ENCODE measurements around the gene TMEM8B.

The TMEM8B gene

DNA sequence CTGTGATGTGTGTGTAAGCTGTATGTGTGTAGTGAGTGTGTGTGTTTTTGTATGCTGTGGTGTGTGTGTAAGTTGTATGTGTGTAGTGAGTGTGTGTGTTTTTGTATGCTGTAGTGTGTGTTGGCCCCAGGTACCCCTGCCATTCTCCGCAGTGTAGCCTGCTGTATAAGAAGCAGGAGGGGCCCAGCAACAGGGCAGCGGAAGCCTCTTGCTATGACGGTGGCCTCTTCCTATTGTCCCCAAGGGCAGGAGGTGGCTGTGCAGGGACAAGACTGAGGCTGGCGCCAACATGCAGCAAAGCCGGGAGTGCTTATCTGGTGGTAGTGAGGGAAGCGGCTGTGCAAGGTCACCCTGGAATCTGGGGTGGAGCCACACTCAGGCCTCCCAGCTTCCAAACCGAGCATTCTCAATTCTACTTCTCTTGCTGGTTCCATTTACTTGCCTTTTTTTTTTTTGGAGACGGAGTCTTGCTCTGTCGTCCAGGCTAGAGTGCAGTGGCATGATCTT lies 85.3 kb downstream of the TMEM8B start:
- CTCF ChIA-PET = interaction anchor here (1.1 kb wide), 1 partner anchor 9 kb away, joined by 3 read pairs; no protein-coding TSS in a partner anchor
- DNase-seq (ENCODE audit: extremely low spot score) = no peak
- POLR2A ChIA-PET = no interaction called here
- TF ChIP-seq, protein P1, sequence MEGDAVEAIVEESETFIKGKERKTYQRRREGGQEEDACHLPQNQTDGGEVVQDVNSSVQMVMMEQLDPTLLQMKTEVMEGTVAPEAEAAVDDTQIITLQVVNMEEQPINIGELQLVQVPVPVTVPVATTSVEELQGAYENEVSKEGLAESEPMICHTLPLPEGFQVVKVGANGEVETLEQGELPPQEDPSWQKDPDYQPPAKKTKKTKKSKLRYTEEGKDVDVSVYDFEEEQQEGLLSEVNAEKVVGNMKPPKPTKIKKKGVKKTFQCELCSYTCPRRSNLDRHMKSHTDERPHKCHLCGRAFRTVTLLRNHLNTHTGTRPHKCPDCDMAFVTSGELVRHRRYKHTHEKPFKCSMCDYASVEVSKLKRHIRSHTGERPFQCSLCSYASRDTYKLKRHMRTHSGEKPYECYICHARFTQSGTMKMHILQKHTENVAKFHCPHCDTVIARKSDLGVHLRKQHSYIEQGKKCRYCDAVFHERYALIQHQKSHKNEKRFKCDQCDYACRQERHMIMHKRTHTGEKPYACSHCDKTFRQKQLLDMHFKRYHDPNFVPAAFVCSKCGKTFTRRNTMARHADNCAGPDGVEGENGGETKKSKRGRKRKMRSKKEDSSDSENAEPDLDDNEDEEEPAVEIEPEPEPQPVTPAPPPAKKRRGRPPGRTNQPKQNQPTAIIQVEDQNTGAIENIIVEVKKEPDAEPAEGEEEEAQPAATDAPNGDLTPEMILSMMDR (IDR thresholded peaks at IDR 0.05; ENCODE audit: control extremely low read depth, extremely low read depth, low read depth, missing control alignments) = no peak

Measured in GM10248 (cell line).